Activated CD4-positive, alpha-beta memory T cell treated with anti-CD3 and anti-CD28 coated beads for 36 hours (primary cell): ENCODE data around the gene AGAP5. TPM values are rescaled to one million over a fixed set of nuclear protein-coding genes. Genes with fewer than 3 reads are reported as not detected.
"Not testable (repeated sequence)": the region's sequence is repeated elsewhere in the genome, so short reads cannot be mapped to it uniquely, and the experiment has no call there.

ENCODE experiments used
- CTCF ChIA-PET: fragments of 350-600 bp; sonication (Branson Sonifier 250); formaldehyde crosslinking; loops from one replicate; lab custom pipeline; 2021; ENCODE audit warnings: antibody characterized with exemption, inconsistent platforms; lab: Charles Lee
- POLR2A ChIA-PET: fragments of 350-600 bp; sonication (Branson Sonifier 250); formaldehyde crosslinking; loops from one replicate; lab custom pipeline; 2021; ENCODE audit warnings: antibody characterized with exemption; lab: Charles Lee
- DNase-seq: peaks from one replicate; pipeline ENCODE4 v3.0.0-alpha.2; 2020
- H3K27ac Mint-ChIP-seq: one replicate; pipeline ENCODE4 v1.8.0; 2021; ENCODE audit warnings: mixed read lengths
- H3K27me3 Mint-ChIP-seq: one replicate; pipeline ENCODE4 v1.8.0; 2021; ENCODE audit warnings: mixed read lengths
- H3K36me3 Mint-ChIP-seq: one replicate; pipeline ENCODE4 v1.8.0; 2021; ENCODE audit warnings: mixed read lengths
- H3K4me1 Mint-ChIP-seq: one replicate; pipeline ENCODE4 v1.8.0; 2021; ENCODE audit warnings: low read depth, mixed read lengths
- H3K4me3 Mint-ChIP-seq: one replicate; pipeline ENCODE4 v1.8.0; 2021; ENCODE audit warnings: mild to moderate bottlenecking, mixed read lengths
- H3K9me3 Mint-ChIP-seq: one replicate; pipeline ENCODE4 v1.8.0; 2021; ENCODE audit warnings: mixed read lengths
- intact Hi-C: fragments of 100-400 bp; cut with micrococcal nuclease; formaldehyde crosslinking; loops from one replicate; pipeline ENCODE4 v1.15.1; 2023
- total RNA-seq, 2 experiments: library from RNA; stranded (reverse); gene quantifications; one replicate each; pipeline ENCODE4 v1.2.3, GENCODE V29; 2021

Gene AGAP5
- total RNA-seq, 2 experiments from 2014 or later: 7.1 to 7.7 TPM

DNA sequence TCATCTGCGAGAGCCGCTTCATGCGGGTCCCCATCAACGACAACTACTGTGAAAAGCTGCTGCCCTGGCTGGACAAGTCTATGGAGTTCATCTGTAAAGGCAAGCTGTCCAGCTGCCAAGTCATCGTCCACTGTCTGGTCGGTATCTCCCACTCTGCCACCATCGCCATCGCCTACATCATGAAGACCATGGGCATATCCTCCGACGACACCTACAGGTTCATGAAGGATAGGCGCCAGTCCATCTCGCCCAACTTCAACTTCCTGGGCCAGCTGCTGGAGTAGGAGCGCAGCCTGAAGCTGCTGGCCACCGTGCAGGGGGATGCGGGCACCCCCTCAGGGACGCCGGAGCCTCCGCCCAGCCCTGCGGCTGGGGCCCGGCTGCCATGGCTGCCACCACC, 34.5 kb upstream of the AGAP5 start:
- Mint-ChIP-seq H3K27me3 (no peaks in the 10 kb centered on the region), H3K27ac (peak overlapping the region; percentile 23), H3K9me3 (no peaks in the 10 kb centered on the region), H3K4me3 (peak overlapping the region; percentile 51), H3K36me3 (peaks cover 5% of the 10 kb centered on the region), H3K4me1 (peaks cover 11% of the 10 kb centered on the region)
- intact Hi-C loops: no loop called here
- DNase-seq: no peak
- ChIA-PET CTCF (no interaction called here), POLR2A (no interaction called here)

DNA sequence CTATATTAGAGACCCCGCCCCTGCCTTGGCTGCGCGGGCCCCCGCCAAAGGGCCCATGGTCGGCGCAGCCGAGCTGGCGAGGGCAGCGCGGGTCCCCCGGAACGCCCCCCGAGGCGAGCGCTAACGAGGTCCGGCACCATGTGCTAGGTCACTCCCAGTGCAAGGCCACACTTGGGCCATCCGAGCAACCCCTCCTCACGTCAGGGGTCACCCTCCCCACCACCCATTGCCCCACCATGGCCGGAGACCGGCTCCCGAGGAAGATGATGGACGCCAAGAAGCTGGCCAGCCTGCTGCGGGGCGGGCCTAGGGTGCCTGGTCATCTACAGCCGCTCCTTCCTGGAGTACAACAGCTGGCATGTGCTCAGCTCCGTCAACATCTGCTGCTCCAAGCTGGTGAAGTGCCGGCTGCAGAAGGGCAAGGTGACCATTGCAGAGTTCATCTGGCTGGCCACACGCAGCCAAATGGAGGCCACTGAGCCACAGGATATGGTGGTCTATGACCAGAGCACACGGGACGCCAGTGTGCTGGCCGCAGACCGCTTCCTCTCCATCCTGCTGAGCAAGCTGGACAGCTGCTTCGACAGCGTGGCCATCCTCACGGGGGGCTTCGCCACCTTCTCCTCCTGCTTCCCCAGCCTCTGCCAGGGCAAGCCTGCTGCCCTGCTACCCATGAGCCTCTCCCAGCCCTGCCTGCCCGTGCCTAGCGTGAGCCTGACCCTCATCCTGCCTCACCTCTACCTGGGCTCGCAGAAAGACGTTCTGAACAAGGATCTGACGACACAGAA, 33.9 kb upstream of the AGAP5 start:
- H3K4me1 Mint-ChIP-seq: peaks cover 11% of the 10 kb centered on the region
- DNase-seq: no peak
- H3K27ac Mint-ChIP-seq: peak overlapping the region; percentile 23
- peak overlapping the region; percentile 51 for H3K4me3 Mint-ChIP-seq
- intact Hi-C loops: no loop called here
- CTCF ChIA-PET: interaction anchor here (0.6 kb wide), 1 partner anchor 87 kb away, joined by 5 read pairs; no protein-coding TSS in a partner anchor
- H3K9me3 Mint-ChIP-seq: no peaks in the 10 kb centered on the region
- POLR2A ChIA-PET: interaction anchor here (1.1 to 2.3 kb wide), 3 partner anchors 12 to 50 kb away, joined by 3 to 26 read pairs (median 8); partner anchors contain the start of genes CHCHD1 and SEC24C
- H3K27me3 Mint-ChIP-seq: no peaks in the 10 kb centered on the region
- H3K36me3 Mint-ChIP-seq: peaks cover 10% of the 10 kb centered on the region

DNA sequence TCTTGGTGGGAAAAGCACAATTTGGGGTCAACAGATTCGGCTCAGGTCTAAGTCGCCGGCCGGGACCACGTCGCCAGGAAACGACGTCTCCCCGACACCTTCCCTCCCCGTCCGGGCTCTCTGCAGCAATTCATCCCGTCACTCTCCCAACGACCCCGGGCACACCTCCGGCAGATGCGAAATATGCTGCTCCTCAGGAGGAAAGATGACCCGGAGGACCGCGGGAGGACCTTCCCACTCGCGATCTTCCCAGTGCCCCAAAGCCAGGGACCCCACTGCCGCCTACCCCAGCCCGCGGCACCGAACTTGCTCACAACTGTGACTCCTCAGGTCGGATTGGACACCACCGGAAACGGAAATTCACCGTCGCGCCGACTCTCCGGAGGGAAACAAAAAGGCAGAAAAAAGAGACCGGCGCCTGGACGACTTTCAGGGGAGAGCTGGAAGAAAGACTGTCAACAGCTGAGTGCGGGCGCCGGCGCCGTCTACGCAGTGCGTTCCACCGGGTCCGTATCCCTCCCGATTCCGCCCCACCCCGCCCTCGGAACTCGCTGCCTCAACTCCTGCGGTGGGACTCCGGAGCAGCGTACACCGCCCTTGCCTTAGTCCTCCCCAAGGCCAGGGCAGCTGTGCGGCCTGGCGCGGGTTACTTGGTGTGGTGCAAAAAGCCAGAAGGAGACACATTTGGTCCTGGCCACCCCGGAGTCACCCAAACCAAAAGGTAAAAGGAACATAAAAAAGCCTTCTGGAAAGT, 32.4 kb upstream of the AGAP5 start:
- Mint-ChIP-seq H3K4me3 (peak overlapping the region; percentile 99), H3K36me3 (peaks cover 20% of the 10 kb centered on the region), H3K27ac (peak overlapping the region; percentile 99), H3K27me3 (no peaks in the 10 kb centered on the region), H3K4me1 (peaks cover 11% of the 10 kb centered on the region), H3K9me3 (no peaks in the 10 kb centered on the region)
- ChIA-PET POLR2A (interaction anchor here (0.8 to 2.3 kb wide), 10 partner anchors 13 to 80 kb away, joined by 3 to 26 read pairs (median 4); partner anchors contain the start of genes CHCHD1 and SEC24C), CTCF (interaction anchor here (0.7 to 2.1 kb wide), 6 partner anchors 11 to 56 kb away, joined by 3 to 9 read pairs (median 4); partner anchors contain the start of gene SEC24C)
- intact Hi-C loops: loop anchor here (1.0 kb wide), 3 partner anchors 14 to 55 kb away; partner anchors contain the start of genes SEC24C and ZSWIM8
- DNase-seq: peak; percentile 96

DNA sequence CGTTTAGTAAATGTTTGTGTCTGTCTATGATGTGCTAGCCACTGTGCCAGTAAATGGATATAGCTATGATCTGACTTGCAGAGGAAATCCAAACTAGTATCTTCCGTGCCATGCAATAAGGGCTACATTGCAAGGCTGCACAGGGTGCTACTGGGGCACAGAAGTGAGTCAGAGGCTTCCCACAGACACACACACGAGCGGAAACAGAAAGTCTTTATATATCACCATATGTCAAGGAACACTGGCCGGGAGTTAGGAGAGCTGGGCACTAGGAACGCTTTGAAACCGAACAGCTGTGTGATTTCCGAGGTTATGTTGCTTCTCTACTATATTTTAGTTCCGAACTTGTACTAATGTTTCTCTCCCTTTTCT, 31.9 kb upstream of the AGAP5 start:
- intact Hi-C loops: loop anchor here (1.0 kb wide), 3 partner anchors 15 to 56 kb away; partner anchors contain the start of genes SEC24C and ZSWIM8

DNA sequence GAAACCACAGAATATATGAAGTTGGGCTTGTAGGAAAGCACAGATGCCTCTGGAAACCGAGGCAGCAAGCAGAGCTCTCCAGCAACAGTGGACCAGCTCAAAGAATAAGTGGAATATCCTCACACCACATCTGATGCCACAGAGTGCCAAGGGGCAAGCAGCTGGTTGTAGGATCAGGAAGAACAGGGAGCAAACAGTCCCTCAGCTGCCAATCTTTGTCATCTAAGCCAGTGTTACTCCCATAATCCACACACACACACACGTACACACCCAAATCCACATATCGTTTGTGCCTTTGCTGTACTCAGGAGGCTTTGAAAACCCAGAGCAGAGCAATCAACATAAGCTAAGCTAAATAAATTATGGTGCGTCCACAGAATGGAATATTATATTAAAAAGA, 25.6 kb upstream of the AGAP5 start:
- no peaks in the 10 kb centered on the region for H3K9me3 Mint-ChIP-seq
- ChIA-PET CTCF (no interaction called here), POLR2A (no interaction called here)
- intact Hi-C loops: no loop called here
- H3K4me1 Mint-ChIP-seq: no peaks in the 10 kb centered on the region
- DNase-seq: no peak
- H3K36me3 Mint-ChIP-seq: peaks cover 41% of the 10 kb centered on the region
- no peak overlapping the region for H3K27ac Mint-ChIP-seq
- no peak overlapping the region for H3K4me3 Mint-ChIP-seq
- H3K27me3 Mint-ChIP-seq: no peaks in the 10 kb centered on the region

More for the DNA sequence above, 31.9 kb upstream of the AGAP5 start:
- Mint-ChIP-seq H3K27ac (peak overlapping the region; percentile 99), H3K4me1 (peaks cover 11% of the 10 kb centered on the region), H3K4me3 (peak overlapping the region; percentile 99), H3K36me3 (peaks cover 20% of the 10 kb centered on the region)
- peak; percentile 73 for DNase-seq
- POLR2A ChIA-PET: interaction anchor here (1.2 to 2.3 kb wide), 7 partner anchors 14 to 81 kb away, joined by 4 to 26 read pairs (median 8); partner anchors contain the start of genes CHCHD1 and SEC24C
- H3K9me3 Mint-ChIP-seq, H3K27me3 Mint-ChIP-seq: not testable (repeated sequence)
- CTCF ChIA-PET: interaction anchor here (0.7 to 2.1 kb wide), 6 partner anchors 14 to 57 kb away, joined by 3 to 9 read pairs (median 4); partner anchors contain the start of gene SEC24C

DNA sequence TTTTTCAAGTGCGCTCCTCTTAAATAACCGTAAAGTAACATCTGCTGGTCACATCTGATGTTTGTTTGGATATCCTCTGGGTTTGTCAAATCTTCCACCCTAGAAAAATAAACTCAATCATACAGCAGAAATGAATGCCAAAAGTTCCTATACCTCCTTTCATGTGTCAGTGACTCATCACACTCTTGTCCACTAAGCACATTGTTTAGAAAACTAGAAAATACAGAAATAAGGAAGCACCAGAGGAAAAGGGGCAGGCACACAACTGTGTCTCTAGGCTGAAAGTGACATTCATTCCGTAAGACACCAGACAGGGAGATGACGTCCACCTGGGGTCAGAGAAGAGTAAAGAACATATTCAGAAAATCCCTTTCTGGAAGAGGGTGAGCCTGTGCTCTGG, 22.7 kb upstream of the AGAP5 start:
- H3K4me1 Mint-ChIP-seq, H3K27ac Mint-ChIP-seq, CTCF ChIA-PET, H3K4me3 Mint-ChIP-seq, DNase-seq, POLR2A ChIA-PET, intact Hi-C loops, H3K9me3 Mint-ChIP-seq, H3K27me3 Mint-ChIP-seq: not testable (repeated sequence)
- peaks cover 39% of the 10 kb centered on the region for H3K36me3 Mint-ChIP-seq

DNA sequence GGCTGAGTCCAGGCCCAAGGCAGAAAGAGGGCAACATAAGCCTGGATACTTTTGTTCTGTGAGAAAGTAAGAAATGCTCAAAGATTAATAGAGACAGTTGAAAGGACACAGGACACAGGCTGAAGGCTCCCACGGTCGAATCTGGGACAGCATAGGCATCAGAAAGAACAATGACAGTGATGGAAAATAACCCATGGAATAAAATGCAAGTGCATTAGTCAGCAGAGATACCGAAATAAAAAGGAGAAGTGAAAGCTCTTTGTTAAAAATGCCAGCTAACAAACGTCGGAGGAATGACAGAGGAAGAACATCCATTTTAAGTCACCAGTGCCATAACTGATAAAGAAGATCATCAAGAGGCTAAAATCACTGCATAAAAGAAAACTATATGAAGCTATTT, 19.6 kb upstream of the AGAP5 start:
- no peak overlapping the region for H3K4me3 Mint-ChIP-seq
- DNase-seq: no peak
- peaks cover 43% of the 10 kb centered on the region for H3K36me3 Mint-ChIP-seq
- H3K9me3 Mint-ChIP-seq: no peaks in the 10 kb centered on the region
- POLR2A ChIA-PET: no interaction called here
- intact Hi-C loops: no loop called here
- no peak overlapping the region for H3K27ac Mint-ChIP-seq
- CTCF ChIA-PET: no interaction called here
- no peaks in the 10 kb centered on the region for H3K4me1 Mint-ChIP-seq
- no peaks in the 10 kb centered on the region for H3K27me3 Mint-ChIP-seq

DNA sequence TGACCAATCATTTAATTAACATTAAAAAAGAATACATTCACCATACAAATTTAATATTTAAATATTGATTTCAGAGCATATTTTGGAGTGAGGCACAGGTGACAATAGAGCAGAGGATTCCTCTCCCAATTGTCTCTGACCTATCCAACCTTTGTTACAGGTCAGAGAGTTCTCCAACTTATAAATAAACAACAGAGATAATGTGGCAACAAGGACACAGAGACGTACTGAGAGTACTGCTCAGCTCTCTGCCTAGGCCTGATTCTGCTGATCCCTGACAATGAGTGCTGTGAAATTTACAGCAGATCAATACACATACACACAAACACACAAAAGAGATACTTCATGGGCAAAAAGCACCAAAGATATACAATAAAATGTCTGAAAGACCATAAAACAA, 18.3 kb upstream of the AGAP5 start:
- H3K4me3 Mint-ChIP-seq: no peak overlapping the region
- H3K27ac Mint-ChIP-seq: no peak overlapping the region
- no peak for DNase-seq
- POLR2A ChIA-PET: no interaction called here
- intact Hi-C loops: no loop called here
- H3K4me1 Mint-ChIP-seq: no peaks in the 10 kb centered on the region
- H3K9me3 Mint-ChIP-seq: no peaks in the 10 kb centered on the region
- peaks cover 42% of the 10 kb centered on the region for H3K36me3 Mint-ChIP-seq
- CTCF ChIA-PET: no interaction called here
- no peaks in the 10 kb centered on the region for H3K27me3 Mint-ChIP-seq

DNA sequence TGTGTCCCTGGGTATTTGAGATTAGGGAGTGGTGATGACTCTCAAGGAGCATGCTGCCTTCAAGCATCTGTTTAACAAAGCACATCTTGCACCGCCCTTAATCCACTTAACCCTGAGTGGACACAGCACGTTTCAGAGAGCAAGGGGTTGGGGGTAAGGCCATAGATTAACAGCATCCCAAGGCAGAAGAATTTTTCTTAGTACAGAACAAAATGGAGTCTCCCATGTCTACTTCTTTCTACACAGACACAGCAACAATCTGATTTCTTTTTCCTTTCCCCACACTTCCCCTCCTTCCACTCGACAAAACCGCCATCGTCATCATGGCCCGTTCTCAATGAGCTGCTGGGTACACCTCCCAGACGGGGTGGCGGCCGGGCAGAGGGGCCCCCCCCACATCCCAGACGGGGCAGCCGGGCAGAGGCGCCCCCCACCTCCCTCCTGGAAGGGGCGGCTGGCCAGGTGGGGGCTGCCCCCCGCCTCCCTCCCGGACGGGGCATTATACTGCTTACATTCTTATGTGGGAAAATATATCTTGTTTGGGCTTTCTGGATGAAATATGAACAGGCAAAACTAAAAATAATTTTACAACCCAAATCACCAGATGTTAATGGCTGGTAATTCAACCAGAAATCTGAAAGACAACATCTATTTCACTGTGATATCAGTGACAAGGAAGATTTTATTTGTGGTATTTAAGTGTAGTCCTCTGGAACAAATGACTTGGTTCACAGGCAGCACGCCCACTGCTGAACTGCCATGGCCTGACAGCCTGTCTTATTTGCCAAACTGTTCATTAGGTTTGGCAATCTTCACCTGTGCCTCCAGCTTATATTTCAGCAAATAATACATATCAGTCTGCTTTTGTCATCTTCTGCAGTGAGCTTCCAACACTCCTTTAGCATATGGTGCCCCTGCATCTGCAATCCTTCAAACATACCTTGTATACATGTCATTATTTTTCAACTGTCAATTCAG, 17.6 kb upstream of the AGAP5 start:
- DNase-seq, H3K4me3 Mint-ChIP-seq, H3K27me3 Mint-ChIP-seq, H3K4me1 Mint-ChIP-seq, POLR2A ChIA-PET, H3K27ac Mint-ChIP-seq, intact Hi-C loops, CTCF ChIA-PET, H3K9me3 Mint-ChIP-seq: not testable (repeated sequence)
- peaks cover 37% of the 10 kb centered on the region for H3K36me3 Mint-ChIP-seq

DNA sequence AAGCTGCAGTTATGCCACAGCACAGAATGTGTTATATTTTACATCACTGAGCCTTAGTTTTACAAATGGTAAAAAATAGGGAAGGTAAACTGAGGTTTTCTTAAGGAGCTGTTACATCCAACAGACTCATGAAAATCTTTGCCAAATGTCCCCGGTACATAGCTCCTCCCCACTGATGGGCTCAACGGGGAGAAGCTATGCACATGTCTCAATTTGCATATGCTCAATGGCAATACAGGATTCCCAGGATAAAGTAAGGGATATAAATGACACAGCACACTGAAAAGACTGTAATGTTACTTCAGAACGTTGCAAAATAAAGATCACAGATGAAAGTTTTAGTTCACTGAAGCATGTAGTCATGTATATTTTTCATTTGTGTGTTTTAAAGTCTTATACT, 16.6 kb upstream of the AGAP5 start:
- H3K4me1 Mint-ChIP-seq, H3K9me3 Mint-ChIP-seq, intact Hi-C loops, H3K4me3 Mint-ChIP-seq, POLR2A ChIA-PET, DNase-seq, H3K27ac Mint-ChIP-seq, CTCF ChIA-PET, H3K27me3 Mint-ChIP-seq: not testable (repeated sequence)
- H3K36me3 Mint-ChIP-seq: peaks cover 31% of the 10 kb centered on the region

DNA sequence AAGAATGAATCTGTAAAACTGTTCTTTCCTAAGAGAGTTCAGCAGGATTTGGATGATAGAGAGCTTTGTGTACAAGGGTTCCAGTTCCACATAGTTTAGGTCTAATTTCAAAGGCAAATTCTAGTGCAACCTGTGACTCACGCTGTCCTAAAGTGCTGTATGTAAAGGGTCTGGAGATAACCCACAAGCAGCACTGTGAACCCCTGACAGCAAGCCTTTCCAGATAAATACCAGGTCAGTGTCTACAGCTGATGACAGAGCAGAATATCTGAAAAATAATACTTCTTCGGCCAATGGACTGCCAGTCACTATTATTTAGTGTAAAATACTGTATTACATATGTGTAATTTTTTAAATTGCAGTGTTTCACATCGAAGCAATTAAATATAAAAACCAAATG, 16.0 kb upstream of the AGAP5 start:
- POLR2A ChIA-PET, DNase-seq, H3K27ac Mint-ChIP-seq, CTCF ChIA-PET, H3K4me1 Mint-ChIP-seq, H3K9me3 Mint-ChIP-seq, H3K4me3 Mint-ChIP-seq, intact Hi-C loops, H3K27me3 Mint-ChIP-seq: not testable (repeated sequence)
- peaks cover 25% of the 10 kb centered on the region for H3K36me3 Mint-ChIP-seq
